Kasumi-1 (cell line): Measurements from ENCODE around the gene MARS1.

Experiments used
- DNase-seq, 2 experiments: peaks; one replicate each; lab custom pipeline; 2025; lab: John Stamatoyannopoulos, UW

The MARS1 gene

GRCh38 chr12:57473392-57473791, 14.5 kb upstream of the MARS1 start:
- DNase-seq = no peak

- DNase-seq = no peak
These were observed 14.0 kb upstream of the MARS1 start for GRCh38 chr12:57473886-57474285.

- DNase-seq = no peak
These were observed 13.4 kb upstream of the MARS1 start for GRCh38 chr12:57474430-57474829.

GRCh38 chr12:57474862-57475261, 13.0 kb upstream of the MARS1 start:
- no peak for DNase-seq

- DNase-seq = no peak
These were observed 12.4 kb upstream of the MARS1 start for GRCh38 chr12:57475271-57476161.

GRCh38 chr12:57476162-57476992, 11.5 kb upstream of the MARS1 start:
- DNase-seq = peak; percentile 75 to 76

GRCh38 chr12:57476993-57477709, 10.7 kb upstream of the MARS1 start:
- DNase-seq = no peak

- DNase-seq = peak; percentile 78 to 80
These were observed 9.9 kb upstream of the MARS1 start for GRCh38 chr12:57477710-57478681.

- no peak for DNase-seq
These were observed 8.9 kb upstream of the MARS1 start for GRCh38 chr12:57479043-57479375.

GRCh38 chr12:57479376-57480115, 8.3 kb upstream of the MARS1 start, which contains the start of gene ARHGAP9:
Gene ARHGAP9 (minus strand): TSS chr12:57479866. CDS start chr12:57479406, 460 bp downstream.
- no peak for DNase-seq

- no peak for DNase-seq
These were observed 6.2 kb upstream of the MARS1 start for GRCh38 chr12:57481671-57482070.

GRCh38 chr12:57483466-57483865, 4.4 kb upstream of the MARS1 start:
- no peak for DNase-seq

GRCh38 chr12:57485695-57486094, 2.2 kb upstream of the MARS1 start:
- DNase-seq = no peak

- DNase-seq = no peak
These were observed 742 bp upstream of the MARS1 start for GRCh38 chr12:57487055-57487596.

- DNase-seq = no peak
These were observed 711 bp downstream of the MARS1 start for GRCh38 chr12:57488402-57489156.

- no peak for DNase-seq
These were observed 1.3 kb downstream of the MARS1 start for GRCh38 chr12:57489157-57489641.

- DNase-seq = no peak
These were observed 2.3 kb downstream of the MARS1 start for GRCh38 chr12:57490126-57490525.

GRCh38 chr12:57491393-57492280, 3.8 kb downstream of the MARS1 start:
- peak; percentile 75 to 88 for DNase-seq
